ENCODE data around the gene ACSS1. TPM values are rescaled to one million over a fixed set of nuclear protein-coding genes. Genes with fewer than 3 reads are reported as not detected.

ACSS1 gene
- total RNA-seq, 1 donor from 2014 or later, result 5.9 TPM

DNA sequence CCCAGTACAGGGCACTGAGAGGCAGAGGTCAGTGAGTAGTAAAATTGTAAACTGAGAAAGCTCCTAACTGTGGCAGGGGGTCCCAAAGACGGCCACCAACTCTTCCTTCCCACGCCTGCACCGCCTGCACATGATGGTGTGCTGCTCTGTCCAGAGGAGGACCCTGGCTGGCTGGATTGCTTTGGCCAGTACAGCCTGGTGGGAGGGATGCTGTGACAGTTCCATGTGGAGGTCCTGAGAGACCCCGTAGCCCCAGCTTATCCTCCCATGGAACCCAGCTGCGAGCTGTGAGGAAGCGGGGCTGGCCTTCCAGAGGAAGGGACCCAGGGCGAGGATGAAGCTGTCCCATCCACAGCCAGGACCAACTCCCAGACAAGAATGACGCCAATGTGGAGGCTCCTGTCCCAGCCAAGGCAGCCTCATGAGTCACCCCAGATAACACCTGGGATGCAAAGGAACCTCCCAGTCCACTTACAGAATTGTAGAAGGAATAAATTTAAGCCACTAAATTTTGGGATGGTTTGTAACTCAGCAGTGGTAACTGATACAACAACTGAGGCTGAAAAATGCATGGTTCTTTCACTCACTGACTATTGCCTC, 2.0 kb upstream of the ACSS1 start:
- DNase-seq (ENCODE audit: low read depth, low spot score), result no peak

DNA sequence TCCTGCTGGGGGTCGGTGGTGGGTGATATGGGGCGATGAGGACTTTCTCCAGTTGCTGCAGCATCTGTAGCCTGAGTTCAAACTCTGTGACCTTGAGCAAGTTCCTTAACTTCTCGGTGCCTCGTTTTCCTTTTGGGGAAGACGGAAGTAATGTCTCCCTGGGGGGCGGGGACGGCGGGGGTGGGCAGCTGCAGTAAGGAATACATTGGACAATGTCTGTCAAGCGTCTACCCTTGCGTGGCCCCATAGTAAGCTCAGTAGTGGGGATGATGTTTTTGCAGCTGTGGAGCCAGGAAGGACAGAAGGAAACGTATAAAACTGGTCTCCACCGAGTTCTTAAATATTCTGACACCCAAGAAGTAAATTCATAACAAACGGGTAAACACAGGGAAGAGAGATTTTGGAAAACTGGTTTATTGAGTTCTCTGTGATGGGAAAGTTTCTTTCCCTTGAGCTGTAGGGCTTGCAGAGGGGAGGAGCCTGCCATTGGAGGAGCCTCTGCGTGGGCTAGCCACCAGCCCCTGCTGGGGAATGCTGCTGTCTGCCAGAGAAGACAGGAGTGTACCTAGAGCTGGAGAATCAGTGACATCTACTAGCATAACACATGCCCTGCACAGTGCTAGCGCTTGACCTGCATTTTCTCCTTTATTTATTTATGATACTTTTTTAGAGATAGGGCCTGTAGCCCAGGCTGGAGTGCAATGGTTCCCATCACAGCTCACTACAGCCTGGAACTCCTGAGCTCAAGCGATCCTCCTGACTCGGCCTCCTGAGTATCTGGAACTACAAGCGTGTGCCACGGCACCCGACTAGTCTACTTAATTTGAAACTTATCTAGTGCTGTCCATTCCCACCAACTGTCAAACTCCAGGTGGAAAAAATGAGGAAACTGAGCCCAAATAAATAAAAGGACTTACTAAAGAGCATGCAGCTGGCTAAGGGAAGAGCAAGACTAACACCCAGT, 1.2 kb upstream of the ACSS1 start:
- DNase-seq (ENCODE audit: low read depth, low spot score), result no peak

DNA sequence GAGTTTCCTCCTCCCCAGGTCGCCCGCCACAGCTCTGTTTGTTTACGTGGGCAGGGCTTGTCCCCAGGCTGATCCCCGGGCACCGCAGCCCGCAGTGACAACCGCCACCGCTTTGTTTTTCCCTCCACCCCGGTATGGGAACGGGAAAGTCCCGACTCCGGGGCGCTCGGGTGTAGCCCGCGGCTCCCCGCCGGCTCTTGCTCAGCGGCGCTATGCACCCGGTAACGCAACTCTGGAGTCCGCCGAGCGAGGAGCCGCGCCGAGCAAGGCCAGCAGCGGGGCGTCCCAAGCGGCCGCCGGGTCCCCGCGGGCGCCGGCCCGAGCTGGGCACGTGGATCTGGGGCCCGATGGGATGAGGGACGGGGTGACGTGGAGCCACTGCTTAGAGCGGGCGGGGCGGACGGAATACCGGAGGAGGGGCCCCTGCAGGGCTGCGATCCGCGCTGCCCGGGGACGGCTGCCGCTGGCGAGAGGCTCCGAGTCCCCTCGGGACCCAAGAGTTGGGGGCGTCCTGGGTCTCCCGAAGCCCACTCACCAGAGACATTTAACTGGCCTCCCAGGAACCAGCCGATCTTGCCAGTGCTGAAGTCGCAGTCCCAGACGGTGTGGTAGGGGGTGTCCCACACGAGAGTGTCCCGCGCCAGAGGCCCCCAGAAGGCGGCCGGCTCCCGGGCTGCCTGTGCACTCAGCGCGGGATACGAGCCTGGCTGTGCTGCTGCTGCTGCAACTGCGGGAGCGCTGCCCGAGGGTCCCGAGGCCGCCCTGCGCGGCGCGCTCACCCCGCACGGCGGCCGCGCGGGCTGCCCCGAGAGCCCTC, 497 bp downstream of the ACSS1 start:
- no peak for DNase-seq (ENCODE audit: low read depth, low spot score)

DNA sequence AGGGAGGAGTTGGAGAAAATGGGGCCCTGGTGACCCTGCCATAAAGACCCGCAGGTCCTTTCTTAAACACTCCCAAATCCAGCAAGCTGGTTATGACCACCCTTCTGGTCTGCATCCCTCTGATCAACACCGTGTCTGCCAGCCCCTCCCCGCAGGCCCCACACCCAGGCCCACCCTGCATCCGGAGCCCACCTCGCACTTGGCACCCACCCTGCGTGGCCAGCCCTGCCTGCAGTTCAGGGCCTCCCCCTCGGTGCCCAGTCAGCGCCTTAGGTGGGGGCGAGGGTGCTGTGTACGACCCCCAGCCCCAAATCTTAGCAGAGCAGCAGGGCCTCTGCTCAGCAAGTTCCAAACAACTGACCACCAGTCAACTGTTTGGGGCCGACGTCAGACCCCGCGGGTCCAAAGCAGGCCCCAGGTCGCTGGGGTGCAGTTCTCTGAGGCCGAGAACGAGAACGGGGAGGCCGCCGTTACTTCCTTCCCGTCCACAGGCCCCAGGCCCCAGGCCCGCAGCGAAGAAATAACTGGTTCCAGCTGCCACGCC, 1.2 kb downstream of the ACSS1 start:
- DNase-seq (ENCODE audit: low read depth, low spot score), result no peak

DNA sequence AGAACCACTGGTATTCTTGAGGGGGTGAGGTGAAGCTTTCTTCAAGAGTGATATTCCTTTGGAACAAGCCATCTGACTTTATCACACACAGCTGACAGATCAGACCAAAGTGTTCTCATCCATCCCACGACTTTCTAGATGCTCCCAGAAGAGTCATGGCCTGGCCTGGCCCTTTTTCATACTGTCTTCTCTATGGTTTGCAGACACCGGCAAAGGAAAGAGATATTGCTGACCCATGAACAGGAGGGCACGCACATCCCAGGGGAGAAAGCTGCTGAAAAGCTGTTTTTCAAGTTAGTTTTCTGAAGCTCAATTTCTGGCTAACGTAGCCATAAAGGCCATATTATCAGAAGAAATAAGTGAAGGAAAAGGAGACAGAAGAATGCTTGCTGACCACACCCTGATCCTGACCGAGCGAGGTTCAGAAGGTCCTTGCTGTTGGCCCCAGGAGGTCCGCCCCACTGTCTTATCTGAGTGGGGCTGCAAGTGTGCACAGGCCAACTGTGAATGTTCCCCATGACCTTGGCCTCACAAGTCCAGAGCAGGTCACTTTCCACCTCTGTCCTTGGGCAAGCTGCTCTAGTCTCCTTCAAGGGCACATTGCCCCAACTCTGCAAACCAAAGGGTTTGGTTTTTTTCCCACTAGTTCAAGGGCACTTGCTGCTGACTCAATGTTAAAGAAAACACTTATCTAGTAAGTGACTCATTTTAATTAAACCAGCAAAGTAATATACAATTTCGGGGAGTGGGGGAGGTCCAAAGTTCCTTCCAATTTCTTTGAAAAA, 2.0 kb downstream of the ACSS1 start:
- no peak for DNase-seq (ENCODE audit: low read depth, low spot score)

DNA sequence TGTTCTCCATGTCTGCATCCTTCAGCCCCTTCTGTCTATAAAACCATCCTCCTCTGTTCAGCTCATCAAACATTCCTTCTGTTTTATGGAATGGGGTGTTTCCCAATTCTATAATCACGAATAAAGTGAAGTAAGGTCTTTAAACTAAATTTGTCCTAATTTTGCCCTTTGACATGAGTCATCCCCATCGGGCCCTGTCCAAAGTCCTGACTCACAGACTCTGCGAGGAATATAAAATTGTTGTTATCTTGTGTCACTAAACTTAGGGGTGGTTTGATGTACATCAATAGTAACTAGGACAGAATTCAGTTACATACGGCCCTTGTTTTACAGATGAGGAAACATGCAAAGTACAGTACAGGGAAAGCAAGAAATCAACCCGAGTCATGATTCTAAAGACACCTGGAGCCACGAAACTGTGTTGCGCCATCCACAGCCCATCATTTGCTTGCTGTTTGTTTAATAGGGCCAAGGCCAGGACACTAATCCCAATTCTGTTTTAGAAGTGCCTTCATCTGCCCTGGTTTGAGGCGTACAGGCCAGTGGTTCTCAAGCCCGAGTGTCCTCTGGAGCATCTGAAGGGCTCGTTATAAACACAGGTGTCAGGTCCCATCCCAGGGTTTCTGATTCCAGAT, 2.8 kb downstream of the ACSS1 start:
- DNase-seq (ENCODE audit: low read depth, low spot score), result no peak

DNA sequence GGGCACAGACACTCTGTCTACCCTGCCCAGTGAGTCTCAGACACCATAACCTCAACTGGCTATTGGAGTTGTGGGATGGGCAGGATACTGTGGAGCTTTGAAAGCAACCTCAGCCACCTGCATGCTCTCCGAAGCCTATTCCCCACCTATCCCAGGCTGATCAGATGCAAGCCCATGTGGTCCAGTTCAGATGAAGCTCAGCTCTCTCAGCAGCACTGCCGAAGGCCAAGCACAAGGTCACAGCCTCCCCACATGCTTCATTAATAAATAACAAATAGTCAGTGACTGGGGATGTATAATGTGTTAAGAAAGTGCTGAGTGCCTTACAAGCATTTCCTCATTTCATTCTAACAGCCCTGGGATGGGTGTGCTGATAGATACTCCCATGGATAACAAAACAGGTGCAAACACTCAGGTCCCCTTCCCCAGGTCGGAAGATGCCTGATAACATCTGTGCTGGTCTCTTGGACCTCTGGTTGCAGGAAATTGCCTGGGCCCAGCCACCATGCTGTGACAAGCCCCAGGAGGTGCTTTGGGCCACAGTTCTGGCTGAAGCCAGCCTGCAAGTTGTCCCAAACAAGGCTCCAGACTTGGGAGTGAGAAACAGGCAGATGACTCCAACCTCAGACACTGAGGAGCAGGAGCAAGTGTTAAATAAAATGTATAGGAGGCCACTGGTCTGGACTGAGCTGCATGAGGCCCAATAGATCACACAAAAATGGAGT, 3.7 kb downstream of the ACSS1 start:
- no peak for DNase-seq (ENCODE audit: low read depth, low spot score)

DNA sequence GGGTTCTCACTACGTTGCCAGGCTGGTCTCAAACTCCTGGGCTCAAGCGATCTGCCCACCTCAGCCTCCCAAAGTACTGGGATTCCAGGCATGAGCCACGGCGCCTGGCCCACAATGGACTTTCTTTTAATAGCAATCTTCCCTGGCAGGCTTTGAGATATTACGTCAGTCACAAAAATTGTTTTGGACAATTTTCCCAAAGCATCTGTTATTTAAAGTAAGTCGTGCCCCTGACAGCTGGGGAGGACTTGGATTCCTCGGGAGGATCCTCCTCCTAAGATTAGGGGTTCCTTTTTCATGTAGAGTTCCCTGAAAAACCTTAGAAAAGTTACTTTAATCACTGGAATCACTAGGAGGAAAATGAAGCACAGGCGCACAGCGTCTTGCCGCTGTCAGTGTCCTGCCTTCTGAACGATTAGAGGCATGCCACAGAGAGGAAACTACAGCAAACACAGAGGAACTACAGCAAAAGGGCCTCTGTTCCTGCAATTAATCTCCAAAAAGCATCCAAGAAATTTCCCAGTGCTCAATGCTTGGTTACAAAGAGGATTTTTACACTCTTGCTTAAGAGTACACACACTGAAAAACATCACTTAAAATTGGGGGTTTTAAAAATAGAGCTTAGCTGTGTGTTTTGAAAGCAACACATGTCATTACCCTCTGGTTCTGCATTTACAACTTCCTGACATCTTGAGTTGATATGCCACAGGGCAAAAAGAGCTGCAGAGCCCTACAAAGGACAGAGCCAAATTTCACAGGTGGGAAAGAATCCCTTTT, 4.5 kb downstream of the ACSS1 start:
- no peak for DNase-seq (ENCODE audit: low read depth, low spot score)

DNA sequence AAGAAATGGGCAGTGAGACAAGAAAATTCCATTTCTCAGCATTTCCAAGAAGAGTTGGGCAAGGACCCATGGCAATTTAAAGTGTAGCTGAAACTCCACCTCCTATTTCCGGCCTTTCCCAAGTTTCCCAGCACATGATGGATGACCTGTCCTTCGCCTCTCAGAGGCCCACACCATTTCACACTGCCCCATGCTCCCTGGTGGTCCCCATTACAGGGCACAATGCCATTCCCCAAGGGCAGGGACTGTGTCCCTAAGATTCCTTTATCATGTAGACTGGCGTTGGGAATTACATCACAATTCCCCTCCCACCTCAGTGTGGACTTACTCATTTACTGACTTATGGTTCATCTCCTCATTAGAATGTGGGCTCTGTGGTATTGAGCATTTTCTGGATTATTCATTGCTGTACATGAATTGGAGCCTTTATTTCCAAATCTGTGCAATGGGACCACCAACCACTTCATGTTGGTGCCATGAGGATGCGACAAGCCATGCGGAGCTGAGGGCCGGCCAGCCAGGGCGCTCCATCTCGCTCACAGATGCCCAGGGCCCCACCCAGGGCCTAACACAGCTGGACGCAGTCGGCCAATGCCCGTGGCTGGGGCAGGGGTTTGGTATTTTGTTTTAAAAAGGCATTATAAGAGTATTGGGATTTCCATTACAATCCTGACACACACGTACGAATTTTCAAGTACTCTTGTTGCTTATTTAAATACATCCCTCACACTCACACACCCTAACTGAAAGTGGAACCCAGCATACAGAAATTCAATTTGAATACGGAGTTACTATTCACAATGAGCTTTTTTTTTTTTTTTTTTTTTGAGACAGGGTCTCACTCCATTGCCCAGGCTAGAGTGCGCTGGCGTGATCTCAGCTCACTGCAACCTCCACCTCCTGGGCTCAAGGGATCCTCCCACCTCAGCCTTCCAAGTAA, 5.4 kb downstream of the ACSS1 start:
- no peak for DNase-seq (ENCODE audit: low read depth, low spot score)

DNA sequence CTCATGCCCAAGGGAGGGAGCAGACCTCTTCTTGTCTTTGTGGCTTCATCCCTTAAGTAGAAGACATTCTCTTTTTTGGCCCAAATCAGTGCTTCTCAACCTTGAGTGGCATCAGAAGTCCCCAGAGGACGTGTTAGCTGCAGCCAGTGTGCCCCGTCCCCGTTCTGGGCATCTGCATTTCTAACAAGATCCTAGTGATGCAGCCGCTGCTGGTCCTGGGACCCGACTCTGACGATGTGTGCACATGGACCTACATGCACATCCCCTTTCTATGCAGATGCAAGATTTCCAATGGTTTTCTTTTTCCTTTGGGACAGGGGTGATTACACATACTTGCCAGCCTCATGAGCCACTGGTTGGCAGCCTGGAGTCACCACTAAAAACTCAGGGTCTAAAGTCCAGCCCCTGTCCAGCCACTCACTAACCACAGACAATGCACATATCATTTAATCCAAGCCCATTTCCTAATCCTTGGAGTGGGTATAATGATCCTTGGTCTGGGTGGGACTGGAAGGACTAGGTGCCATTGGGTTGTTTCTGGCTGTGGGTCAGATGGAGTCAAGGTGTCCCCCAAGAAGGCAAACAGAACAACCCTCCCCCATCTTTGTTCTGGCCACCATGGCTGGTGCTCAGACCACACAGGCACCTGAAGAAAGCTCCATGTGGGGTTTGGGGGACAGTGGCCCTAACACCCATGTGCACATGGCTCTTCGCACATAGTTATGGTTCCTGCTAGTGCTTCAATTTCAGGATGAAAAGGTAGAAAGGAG, 6.4 kb downstream of the ACSS1 start:
- no peak for DNase-seq (ENCODE audit: low read depth, low spot score)

DNA sequence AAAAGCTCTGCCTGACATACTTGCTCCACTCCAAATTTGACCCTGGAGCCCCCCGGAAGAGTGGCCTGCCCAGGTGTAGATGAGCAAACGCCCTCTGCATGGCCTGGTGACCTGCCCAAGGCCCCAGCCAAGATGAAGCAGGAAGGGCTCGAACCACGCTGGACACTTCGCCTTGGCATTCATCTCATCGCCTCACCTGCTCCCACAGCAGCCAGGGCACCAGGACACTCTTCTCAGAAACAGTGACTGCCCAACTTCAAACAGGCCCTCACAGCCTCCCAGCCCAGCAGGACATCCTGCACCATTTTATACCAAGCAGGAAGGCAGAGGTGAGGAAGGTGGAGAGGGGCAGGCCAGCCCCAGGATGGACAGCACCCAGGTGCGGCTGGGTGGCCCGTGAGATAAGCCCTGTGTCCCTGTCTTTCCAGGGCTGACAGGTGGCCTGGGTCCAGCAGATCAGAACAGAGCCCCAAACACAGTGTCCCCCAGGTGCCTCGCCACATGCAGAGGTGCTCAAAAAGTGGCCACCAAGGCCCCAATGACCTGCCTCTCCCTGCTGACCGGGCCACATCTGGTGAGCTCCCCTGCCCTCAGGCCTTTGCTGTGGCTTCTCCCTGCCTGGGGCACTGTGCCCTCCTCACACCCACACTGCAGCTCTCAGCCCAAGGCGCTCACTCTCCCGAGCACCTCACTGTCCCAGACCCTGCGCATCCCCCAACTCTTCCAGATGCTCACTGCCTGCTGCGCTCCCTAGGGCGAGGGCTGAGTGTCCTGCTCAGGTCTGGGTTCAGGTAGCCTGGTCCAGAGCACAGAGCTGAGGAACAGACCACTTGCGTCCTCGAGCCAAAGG, 7.2 kb downstream of the ACSS1 start:
- no peak for DNase-seq (ENCODE audit: low read depth, low spot score)

DNA sequence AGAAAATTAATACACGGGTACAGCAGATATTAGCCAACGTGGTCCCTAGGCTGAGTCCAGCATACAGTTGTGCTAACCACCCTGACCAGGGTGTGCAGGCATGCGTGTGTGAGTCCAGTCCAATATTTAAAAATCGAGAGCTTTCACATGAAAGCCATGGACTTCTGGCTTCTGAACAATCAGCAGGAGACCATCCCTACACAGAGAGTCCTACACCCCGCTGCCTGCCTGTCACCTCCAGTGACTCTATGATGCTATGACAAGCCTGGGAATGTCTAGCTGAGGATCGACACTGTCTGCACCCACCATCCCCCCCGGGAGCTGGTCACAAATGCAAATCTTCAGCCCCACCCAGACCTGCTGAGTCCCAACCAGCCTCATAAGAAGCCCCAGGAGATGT, 7.9 kb downstream of the ACSS1 start:
- no peak for DNase-seq (ENCODE audit: low read depth, low spot score)

DNA sequence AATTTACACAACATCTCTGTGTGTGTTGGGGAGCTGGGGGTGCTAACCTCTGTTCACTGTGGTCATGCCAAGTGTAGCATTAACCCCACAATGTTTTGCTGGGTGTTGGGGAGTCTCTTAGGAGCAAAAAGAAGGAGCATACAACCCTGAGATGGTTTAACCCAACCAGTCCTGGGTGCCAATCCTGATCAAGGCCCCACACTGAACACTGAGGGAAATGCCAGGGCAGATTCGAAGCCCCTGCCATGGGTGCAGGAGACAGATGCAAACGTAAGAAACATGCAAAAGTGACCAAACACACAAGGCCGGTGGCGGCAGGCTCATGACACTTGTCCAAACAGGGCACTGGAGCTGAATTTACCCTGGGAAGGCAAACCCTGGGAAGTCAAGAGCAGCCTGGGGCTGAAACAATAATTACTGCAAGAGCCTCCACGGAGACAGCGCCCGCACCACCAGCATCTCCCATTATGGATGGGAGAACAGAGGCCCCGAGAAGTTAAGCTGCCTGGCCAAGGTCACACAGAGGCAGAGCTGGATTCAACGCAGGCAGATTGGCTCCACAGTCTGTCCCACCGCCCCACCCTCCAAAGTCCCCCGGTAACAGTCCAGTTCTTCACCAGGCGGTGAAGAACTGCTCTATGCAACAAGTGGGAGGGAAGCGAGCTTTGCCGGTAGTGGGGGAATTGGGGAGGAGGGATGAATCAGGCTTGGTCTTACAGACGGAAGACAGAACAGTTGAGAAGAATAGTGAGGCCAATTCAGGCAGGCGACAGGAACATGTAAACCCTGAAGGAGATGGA, 8.5 kb downstream of the ACSS1 start:
- no peak for DNase-seq (ENCODE audit: low read depth, low spot score)

DNA sequence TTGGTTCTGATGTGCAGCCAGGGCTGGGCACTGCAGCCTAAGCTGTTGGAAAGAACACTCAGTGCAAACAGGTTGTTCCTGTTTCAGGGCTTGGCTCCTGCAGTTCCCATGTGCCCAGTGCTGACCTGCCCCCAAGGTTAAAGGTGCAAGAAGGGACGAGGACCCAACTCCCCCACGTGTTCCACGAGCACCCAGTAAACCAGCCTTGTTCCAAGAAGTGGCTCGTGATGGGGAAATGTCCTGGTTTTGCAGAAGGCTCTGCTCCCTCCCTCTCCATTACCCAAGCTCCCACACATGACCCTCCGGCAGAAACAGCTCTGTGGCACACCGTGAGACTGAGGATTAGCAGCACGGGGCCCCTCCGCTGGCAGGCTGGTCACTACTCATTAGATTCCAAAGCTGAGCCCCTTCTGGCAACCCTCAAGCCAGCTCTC, 9.4 kb downstream of the ACSS1 start:
- DNase-seq (ENCODE audit: low read depth, low spot score), result no peak

DNA sequence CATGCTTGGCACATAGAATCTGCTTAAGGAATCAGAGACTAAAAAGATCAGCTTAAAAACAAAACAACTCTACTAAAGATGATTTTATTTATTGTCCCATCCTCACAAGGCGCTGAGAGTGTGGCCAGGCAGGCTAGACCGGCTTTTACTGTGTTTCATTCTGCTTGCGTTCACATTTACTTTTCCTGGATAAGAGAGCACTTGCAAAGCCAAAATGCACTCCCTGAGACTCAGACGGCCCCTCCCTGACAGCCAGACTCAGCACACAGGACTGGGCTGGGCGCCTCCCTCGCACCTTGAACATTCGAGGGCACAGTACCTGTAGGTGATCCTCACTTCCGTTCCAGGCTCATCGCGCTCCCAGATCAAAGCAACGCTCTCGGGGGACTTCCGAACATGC, 10.2 kb downstream of the ACSS1 start:
- no peak for DNase-seq (ENCODE audit: low read depth, low spot score)

Measured in pulmonary artery endothelial cell (primary cell).